Heart left ventricle (tissue), 16 donors: ENCODE data around the gene TMEM218. TPM values are rescaled to one million over a fixed set of nuclear protein-coding genes. Genes with fewer than 3 reads are reported as not detected.

ENCODE experiments used
- ATAC-seq, 4 donors: fragments of 200-7000 bp; cut with Tn5 transposase; one replicate each; pipeline ENCODE4 v1.9.1; 2020 to 2022; ENCODE audit warnings: moderate library complexity in 4 of 4, mild to moderate bottlenecking in 3 of 4, moderate number of reproducible peaks in 1 of 4
- DNase-seq, 5 donors: peaks; one replicate each; pipeline ENCODE4 v3.0.0-alpha.2; 2020
- H3K27ac ChIP-seq, 12 donors: fragments of 200-600 bp; sonication (generic) in 4 of 12; one replicate each; pipeline versions ENCODE4 v1.5.0 to v1.8.0; 2016 to 2022; ENCODE audit warnings: mild to moderate bottlenecking in 2 of 12
- H3K27me3 ChIP-seq, 9 donors: fragments of 200-600 bp; sonication (generic) in 2 of 9; one replicate each; pipeline versions ENCODE4 v1.5.1 to v1.8.0; 2016 to 2022; ENCODE audit warnings: mild to moderate bottlenecking in 3 of 9
- H3K36me3 ChIP-seq, 9 donors: fragments of 200-600 bp; sonication (generic) in 2 of 9; one replicate each; pipeline versions ENCODE4 v1.5.0 to v1.8.0; 2018 to 2022; ENCODE audit warnings: mild to moderate bottlenecking in 2 of 9
- H3K4me1 ChIP-seq, 12 donors: fragments of 200-600 bp; sonication (generic) in 4 of 12; one replicate each; pipeline versions ENCODE4 v1.5.0 to v1.8.0; 2016 to 2022; ENCODE audit warnings: mild to moderate bottlenecking in 3 of 12
- H3K4me3 ChIP-seq, 12 donors: fragments of 200-600 bp; sonication (generic) in 4 of 12; one replicate each; pipeline versions ENCODE4 v1.5.0 to v1.8.0; 2017 to 2022; ENCODE audit warnings: mild to moderate bottlenecking in 9 of 12, moderate library complexity in 4 of 12
- H3K9me3 ChIP-seq, 12 donors: fragments of 200-600 bp; sonication (generic) in 4 of 12; one replicate each; pipeline versions ENCODE4 v1.5.0 to v1.8.0; 2016 to 2022; ENCODE audit warnings: mild to moderate bottlenecking in 1 of 12
- POLR2A ChIP-seq, 2 donors: fragments of 450-650 bp; IDR thresholded peaks; one replicate each; pipeline ENCODE4 v1.6.1; 2017; ENCODE audit warnings: antibody characterized with exemption in 2 of 2, mild to moderate bottlenecking in 2 of 2, moderate library complexity in 2 of 2
- whole genome bisulfite sequencing, 4 donors: extraction: QIAGEN DNeasy Blood & Tissue Kit in 2 of 4; methylation state at CpG; one replicate each; pipeline versions ENCODE4 v1.1.5 to v1.1.7; 2013 to 2018; 5-methylcytosine and 5-hydroxymethylcytosine counted together
- intact Hi-C, 10 donors: fragments of 100-400 bp; cut with DNase I; formaldehyde crosslinking; loops; one replicate each; pipeline versions ENCODE4 v1.11.1 to v1.14.2; 2022
- polyA plus RNA-seq, 2 donors: library from polyadenylated mRNA; stranded (reverse); fragments of 200-250 nt; gene quantifications; one replicate each; pipeline ENCODE4 v1.2.3, GENCODE V29; 2013
- total RNA-seq, 9 donors: library from RNA; depleted of rRNA in 2 of 9; stranded (reverse); fragments of >200 nt in 2 of 9; fragmentation: NEBNext Ultra II Directional in 3 of 9; extraction: Animal tissue kit (Norgen Biotek cat#: 25700) in 3 of 9; gene quantifications; one replicate each; pipeline versions ENCODE4 v1.1.0 to v1.2.4, GENCODE V29; 2016 to 2023
- TF ChIP-seq, protein P1 (sequence below), 12 donors: fragments of 200-600 bp; sonication (generic) in 4 of 12; IDR thresholded peaks; one replicate each; pipeline versions ENCODE4 v1.5.0 to v1.8.0; 2018 to 2022; ENCODE audit warnings: antibody characterized with exemption in 12 of 12, mild to moderate bottlenecking in 5 of 12
- donor health status: ischemic (EF 13 %, LVEDD 7.1; RV severe dilation, severe dysfunction).
- donor health status: healthy with polysubstance abuse.
- donor health status: DM: no; HTN: yes; CAD: no.
- donor health status: DM: no; HTN: no; CAD: no.
- donor health status: ischemic (EF 25% LVEDD 6.9; RV normal size, moderate dysfunction).
- donor health status: ischemic (EF 25% LVEDD 5.7; RV mildly dilated, moderate dysfunction).
- donor health status: healthy.
- donor health status: DM: yes; HTN: yes; CAD: no.
- donor health status: ischemic (EF 35%, LVEDD 5.7; RV mildly dilated, moderate dysfunction).
- donor health status: nonischemic (EF 11% LVEDD 7.7; RV severe dilation, severe dysfunction).
- donor health status: DM: yes; HTN: yes; CAD: no.
- donor health status: PGD.
- donor health status: ischemic (EF 29% LVEDD 5.4; RV normal size, mild dysfunction).
- donor health status: nonischemic (EF 23%, LVEDD 6.1; RV moderate dilation, normal function).

The TMEM218 gene
- total and polyA plus RNA-seq, 11 donors, result 4.7 to 21.8 (median 6.8) TPM

DNA sequence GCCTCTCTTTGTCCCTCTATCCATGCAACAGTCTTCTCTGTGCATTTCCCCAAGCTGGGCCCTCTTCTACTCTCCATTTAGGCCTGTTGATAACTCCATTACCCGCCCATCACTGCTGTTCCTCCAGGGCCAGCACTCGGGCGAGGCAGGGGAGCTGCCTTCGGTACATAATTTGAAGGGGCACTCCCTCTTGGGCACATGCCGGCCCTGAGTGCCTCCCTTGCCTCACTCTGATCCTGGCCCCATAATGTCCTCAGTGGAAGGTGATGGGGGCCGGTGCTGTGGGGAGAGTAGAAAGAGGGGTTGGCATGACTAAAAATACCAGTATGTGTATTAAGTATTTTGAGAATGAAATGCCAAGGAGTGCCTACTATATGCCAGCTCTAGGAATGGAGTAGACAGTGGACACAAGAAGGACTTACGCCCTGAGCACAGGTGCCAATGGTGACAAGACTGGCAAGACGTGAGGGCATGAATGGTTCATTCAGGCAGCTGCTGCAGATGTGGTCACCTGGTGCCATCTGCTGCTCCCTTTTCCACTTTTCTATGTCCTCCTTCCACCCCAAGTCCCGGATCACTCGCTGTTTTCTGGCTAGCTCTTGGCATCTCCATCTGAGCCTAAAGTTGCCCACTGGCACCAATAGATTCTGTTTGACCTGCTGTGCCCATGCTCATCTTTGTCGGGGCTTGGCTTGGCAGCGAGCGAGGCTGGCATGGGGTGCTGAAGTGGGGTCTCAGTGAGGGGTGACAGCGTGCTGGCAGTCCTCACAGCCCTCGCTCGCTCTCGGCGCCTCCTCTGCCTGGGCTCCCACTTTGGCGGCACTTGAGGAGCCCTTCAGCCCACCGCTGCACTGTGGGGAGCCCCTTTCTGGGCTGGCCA lies 22.6 kb downstream of the TMEM218 start:
- H3K9me3 ChIP-seq, result no peaks in the 10 kb centered on the region
- WGBS, 4 donors, result 85 to 90% (median 87%) methylated on average over 12 to 20 of the region's 20 CpGs
- ATAC-seq, result no peak
- no peak overlapping the region for H3K27ac ChIP-seq
- H3K27me3 ChIP-seq, result peaks cover 0 to 12% (median 0%) of the 10 kb centered on the region in 9 donors
- H3K4me1 ChIP-seq, result peaks cover 0 to 10% (median 4%) of the 10 kb centered on the region in 12 donors
- intact Hi-C loops, result loop anchor here in 1 of 10 donors (5.0 kb wide), 1 partner anchor 258 kb away; no protein-coding TSS in a partner anchor
- no peak for TF ChIP-seq POLR2A (IDR thresholded peaks at IDR 0.05)
- peaks cover 0 to 10% (median 0%) of the 10 kb centered on the region in 9 donors for H3K36me3 ChIP-seq
- DNase-seq, result no peak
- H3K4me3 ChIP-seq, result no peak overlapping the region

DNA sequence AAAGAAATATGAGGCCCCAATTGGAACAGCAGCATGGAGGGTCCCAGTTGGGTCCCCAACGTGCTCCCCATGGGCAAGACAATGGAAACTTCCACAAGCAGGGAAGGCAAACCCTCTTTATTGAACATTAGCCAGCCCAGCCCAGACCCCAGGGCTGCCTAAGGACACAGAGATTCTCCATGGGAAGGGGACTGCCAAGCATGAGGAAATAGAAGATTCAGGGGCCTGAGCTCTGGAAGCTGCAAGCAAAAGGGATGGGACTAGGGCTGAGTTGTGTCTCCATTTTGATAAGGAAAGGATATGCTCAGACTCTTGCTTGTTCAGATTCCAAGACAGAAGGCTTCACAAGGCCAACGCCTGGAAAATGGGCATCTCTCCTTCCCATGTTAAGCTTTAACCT lies 23.3 kb downstream of the TMEM218 start:
- no peak for ATAC-seq
- Histone ChIP-seq H3K4me1 (peaks cover 0 to 10% (median 4%) of the 10 kb centered on the region in 12 donors), H3K27ac (no peak overlapping the region), H3K9me3 (no peaks in the 10 kb centered on the region), H3K36me3 (peaks cover 0 to 10% (median 0%) of the 10 kb centered on the region in 9 donors), H3K4me3 (no peak overlapping the region), H3K27me3 (peaks cover 0 to 16% (median 0%) of the 10 kb centered on the region in 9 donors)
- TF ChIP-seq, protein P1, sequence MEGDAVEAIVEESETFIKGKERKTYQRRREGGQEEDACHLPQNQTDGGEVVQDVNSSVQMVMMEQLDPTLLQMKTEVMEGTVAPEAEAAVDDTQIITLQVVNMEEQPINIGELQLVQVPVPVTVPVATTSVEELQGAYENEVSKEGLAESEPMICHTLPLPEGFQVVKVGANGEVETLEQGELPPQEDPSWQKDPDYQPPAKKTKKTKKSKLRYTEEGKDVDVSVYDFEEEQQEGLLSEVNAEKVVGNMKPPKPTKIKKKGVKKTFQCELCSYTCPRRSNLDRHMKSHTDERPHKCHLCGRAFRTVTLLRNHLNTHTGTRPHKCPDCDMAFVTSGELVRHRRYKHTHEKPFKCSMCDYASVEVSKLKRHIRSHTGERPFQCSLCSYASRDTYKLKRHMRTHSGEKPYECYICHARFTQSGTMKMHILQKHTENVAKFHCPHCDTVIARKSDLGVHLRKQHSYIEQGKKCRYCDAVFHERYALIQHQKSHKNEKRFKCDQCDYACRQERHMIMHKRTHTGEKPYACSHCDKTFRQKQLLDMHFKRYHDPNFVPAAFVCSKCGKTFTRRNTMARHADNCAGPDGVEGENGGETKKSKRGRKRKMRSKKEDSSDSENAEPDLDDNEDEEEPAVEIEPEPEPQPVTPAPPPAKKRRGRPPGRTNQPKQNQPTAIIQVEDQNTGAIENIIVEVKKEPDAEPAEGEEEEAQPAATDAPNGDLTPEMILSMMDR (IDR thresholded peaks at IDR 0.05), result no peak
- TF ChIP-seq POLR2A (IDR thresholded peaks at IDR 0.05), result no peak
- DNase-seq, result no peak
- intact Hi-C loops, result loop anchor here in 1 of 10 donors (5.0 kb wide), 1 partner anchor 259 kb away; no protein-coding TSS in a partner anchor
- WGBS, 4 donors, result 67 to 87% (median 86%) methylated on average over 2 of the region's 2 CpGs

DNA sequence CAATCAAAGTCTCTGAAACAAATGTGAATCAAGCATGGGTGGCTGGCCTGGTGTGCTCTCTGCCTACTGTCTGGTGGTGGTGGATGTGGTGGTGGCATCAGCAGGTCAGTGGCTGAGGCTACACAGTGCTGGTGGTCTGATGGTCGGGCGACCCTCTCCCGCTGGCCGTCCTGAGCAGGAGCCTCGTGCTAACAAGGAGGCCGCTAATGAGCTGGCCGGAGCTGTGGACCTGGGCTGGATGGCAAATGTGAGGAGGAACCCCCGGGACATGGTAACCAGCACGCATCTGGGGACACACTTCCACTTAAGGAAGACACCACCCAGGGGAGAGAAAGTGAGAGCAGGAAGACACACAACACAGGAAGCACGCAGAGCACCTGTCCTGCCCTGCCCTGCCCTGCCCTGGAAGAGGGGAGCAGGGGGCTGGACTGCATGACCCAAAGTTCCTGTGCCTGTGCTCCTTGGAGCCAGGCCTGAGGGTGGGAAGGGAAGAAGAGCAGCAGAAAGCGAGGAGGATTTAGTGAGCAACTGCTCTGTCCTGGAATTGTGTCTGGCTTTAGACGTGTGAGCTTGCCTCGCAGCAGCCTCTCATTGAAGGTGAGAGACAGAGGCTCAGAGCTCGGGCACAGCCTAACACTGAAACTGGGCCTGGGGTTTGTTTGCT lies 24.7 kb downstream of the TMEM218 start:
- Histone ChIP-seq H3K4me1 (peaks cover 0 to 8% (median 4%) of the 10 kb centered on the region in 12 donors), H3K27me3 (peaks cover 0 to 16% (median 0%) of the 10 kb centered on the region in 9 donors), H3K4me3 (no peak overlapping the region), H3K27ac (no peak overlapping the region), H3K9me3 (no peaks in the 10 kb centered on the region), H3K36me3 (peaks cover 0 to 10% (median 0%) of the 10 kb centered on the region in 9 donors)
- TF ChIP-seq POLR2A (IDR thresholded peaks at IDR 0.05), result no peak
- TF ChIP-seq, protein P1 (IDR thresholded peaks at IDR 0.05), result no peak
- WGBS, 4 donors, result 79 to 85% (median 80%) methylated on average over 12 to 14 of the region's 14 CpGs
- intact Hi-C loops, result loop anchor here in 1 of 10 donors (5.0 kb wide), 1 partner anchor 261 kb away; no protein-coding TSS in a partner anchor
- no peak for ATAC-seq
- DNase-seq, result no peak

DNA sequence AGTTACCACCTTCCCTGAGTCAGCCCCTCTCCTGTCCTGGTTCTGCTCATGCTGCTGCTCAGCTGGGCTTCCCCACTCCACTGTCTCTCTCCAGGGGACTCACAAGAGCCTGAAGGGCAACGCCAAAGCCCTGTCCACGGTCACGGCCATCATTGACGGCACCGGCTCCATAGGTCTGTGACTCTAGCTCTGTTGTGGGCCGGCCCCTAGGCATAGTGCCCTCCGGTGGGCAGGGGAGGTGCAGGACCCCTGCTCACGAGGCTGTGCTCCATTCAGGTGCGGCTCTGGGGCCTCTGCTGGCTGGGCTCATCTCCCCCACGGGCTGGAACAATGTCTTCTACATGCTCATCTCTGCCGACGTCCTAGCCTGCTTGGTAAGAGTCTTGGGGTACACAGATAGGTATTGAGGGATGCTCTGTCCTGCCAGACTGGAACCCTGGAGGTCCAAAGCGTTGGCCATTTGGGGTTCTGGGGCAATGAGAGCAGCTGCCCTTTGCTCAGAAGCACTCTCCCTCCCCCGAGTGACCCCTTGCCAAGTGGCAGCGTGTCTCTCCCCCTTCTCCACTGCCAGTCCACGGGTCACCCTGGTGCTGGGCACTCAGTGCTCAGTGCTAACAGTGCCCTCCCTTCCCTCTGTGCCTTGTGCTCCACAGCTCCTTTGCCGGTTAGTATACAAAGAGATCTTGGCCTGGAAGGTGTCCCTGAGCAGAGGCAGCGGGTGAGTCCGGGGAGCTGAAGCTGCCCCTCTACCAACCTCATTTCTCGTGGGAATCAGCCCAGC lies 25.9 kb downstream of the TMEM218 start:
- Histone ChIP-seq H3K4me1 (no peaks in the 10 kb centered on the region), H3K4me3 (no peak overlapping the region), H3K27ac (no peak overlapping the region), H3K9me3 (no peaks in the 10 kb centered on the region), H3K36me3 (peaks cover 0 to 10% (median 0%) of the 10 kb centered on the region in 9 donors), H3K27me3 (peaks cover 0 to 16% (median 0%) of the 10 kb centered on the region in 9 donors)
- TF ChIP-seq, protein P1 (IDR thresholded peaks at IDR 0.05), result no peak
- no peak for TF ChIP-seq POLR2A (IDR thresholded peaks at IDR 0.05)
- 74 to 83% (median 79%) methylated on average over 17 to 20 of the region's 20 CpGs for WGBS, 4 donors
- DNase-seq (no peak), ATAC-seq (no peak)
- intact Hi-C loops, result loop anchor here in 1 of 10 donors (5.0 kb wide), 1 partner anchor 262 kb away; no protein-coding TSS in a partner anchor
